ENCODE measurements around the gene COL4A2.
"Not testable (repeated sequence)": the region's sequence is repeated elsewhere in the genome, so short reads cannot be mapped to it uniquely, and the experiment has no call there.

The COL4A2 gene

GRCh38 chr13:110382830-110383229, 75.7 kb downstream of the COL4A2 start:
- ATAC-seq, result no peak

- no peak for ATAC-seq
Measured at GRCh38 chr13:110387451-110388107, 80.5 kb downstream of the COL4A2 start.

DNA sequence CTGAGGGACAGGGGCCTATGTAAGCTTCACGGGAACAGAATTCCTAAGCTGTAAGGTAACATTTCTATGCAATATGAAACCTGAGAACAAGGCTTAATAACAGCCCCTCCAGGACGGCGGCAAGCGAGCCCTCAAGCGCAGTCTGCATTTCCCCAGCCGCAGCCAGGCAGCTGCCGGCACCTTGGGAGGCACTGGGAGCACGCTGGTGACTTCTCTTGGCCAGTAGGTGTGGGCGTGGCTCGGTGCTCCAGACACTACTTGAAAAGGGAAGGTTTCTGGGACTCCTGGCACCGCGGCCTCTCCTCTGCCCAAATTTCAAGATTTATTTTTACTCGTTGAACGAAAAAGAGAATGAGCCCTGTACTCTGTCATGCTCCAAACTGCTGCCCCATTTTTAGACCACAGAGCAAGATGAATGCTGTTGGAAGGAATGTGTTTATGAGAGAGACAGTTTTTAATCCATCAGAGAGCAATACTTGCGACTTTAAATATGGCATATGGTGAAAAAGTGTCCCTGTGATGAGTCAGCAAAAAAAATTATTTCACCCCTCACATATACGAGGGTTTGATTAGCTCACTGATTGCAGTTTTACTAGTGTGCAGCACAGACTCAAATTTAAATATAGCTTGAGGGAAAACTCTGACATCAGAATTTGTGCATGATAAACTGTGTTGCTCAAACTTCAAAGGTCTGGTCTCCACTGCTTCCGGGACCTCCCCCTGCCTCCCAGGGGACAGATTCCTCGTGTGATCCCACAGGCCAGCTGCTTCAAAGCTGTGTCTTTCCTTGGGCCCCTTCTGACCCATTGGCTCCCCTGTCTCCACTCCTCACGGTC, 81.2 kb downstream of the COL4A2 start:
- no peak for ATAC-seq

- ATAC-seq, result no peak
Measured at GRCh38 chr13:110390567-110390966, 83.5 kb downstream of the COL4A2 start.

DNA sequence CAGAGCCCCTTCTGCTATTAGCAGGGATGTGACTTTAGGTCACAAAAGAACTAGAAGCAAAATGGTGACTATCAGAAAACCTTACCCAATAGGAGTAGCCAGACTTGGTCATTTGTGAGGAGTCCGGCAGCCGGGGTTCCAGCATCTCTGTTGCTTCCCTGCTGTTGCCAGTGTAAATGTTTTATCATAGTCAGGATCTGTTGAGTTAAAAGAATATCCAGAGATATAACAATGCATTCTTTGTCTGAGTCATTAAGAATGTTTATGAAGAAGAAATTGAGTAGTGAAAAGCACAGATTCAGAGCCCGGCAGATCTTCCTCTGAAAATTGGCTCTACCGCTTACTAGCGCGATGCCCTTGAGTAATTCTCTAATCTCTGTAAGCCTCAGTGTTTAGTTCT, 84.2 kb downstream of the COL4A2 start:
- ATAC-seq, result no peak

GRCh38 chr13:110392510-110393240, 85.6 kb downstream of the COL4A2 start:
- ATAC-seq, result no peak

DNA sequence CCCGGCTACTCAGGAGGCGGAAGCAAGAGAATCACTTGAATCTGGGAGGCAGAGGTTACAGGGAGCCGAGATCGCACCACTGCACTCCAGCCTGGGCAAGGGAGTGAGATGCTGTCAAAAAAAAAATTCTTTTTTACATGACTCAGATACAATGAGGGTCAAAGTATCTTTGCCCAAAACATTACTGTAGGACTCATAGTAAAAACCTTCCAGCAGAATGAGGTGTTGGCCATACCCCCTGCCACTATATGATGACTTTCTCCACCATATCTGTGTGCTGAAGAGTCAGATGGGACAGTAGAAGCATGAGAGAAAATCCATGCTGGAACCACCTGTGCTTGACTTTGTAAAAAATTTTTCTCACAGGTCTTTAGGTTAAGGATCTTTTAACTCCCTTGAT, 86.7 kb downstream of the COL4A2 start:
- ATAC-seq, result no peak

DNA sequence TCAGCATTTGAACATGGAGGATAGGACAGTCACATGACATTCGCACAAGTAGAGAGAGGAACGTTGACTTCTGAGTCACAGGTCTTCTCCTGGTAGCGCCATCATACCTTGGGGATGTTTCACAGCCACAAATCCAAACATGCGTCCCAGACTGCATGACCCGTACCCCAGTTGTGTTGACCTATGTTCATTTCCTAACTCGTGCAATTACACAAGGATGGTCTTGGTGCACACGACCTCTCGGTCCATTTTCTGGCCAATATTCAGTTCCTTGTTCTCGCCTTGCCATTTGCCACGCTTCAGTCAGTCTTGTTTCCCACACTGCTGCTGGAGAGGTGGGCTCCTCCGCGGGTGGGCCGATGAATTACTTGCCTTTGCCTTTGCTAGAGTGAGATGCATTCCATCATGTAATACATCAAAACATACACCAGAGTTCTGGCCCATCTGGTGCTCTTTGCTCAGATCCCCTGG, 87.3 kb downstream of the COL4A2 start:
- ATAC-seq, result no peak

DNA sequence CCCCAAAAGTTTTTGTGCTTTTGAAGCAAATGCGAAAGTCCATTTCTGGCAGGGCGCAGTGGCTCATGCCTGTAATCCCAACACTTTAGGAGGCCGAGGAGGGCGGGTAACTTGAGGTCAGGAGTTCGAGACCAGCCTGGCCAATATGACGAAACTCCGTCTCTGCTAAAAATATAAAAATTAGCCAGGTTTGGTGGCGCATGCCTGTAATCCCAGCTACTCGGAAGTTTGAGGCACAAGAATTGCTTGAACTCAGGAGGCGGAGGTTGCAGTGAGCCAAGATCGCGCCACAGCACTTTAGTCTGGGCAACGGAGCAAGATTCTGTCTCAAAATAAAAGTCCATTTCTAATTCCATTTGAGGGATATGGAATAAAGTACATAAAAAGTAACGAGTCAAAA, 88.5 kb downstream of the COL4A2 start:
- not testable (repeated sequence) for ATAC-seq

DNA sequence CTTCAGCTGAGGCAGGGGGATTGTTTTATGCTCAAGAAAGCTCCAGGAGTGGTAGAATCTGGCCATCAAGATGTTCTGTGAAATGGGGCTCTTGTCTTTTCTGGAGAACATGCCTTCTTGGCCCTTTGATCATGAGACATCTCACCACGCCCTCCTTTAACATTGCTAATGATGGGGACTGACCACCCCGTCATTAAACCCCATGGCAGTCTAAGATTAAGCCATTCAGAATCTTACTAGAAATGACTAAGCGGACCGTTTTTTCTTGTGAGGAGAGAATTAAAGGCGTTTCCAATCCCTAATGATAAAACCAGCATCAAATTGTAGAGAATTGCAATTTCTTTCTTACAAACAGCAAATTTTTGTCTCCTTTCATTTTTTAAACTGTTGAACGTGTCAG, 89.4 kb downstream of the COL4A2 start:
- ATAC-seq, result no peak

- no peak for ATAC-seq
Measured at GRCh38 chr13:110396913-110397381, 89.9 kb downstream of the COL4A2 start.

- ATAC-seq, result no peak
Measured at GRCh38 chr13:110397436-110398115, 90.5 kb downstream of the COL4A2 start.

GRCh38 chr13:110398564-110399507, 91.8 kb downstream of the COL4A2 start:
- no peak for ATAC-seq

DNA sequence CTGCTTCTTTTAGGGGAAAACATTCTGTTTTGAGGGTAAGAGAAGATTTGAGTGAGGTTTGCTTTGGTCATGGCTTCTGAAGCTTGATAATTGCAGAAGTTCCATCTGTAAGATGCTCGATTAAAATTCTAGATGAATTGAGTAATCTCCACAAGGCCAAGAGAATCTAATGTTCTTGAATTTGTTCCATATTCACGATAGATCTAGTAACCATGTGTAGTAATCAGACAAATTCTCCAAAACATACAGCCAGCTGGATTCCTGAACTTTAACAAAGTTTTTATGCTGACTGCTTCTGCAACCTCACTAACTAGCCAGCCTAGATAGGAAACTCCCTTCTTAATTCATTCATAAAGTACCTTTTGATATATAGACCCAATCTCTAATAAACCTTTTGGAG, 92.7 kb downstream of the COL4A2 start:
- ATAC-seq, result no peak

GRCh38 chr13:110400786-110401533, 93.9 kb downstream of the COL4A2 start:
- ATAC-seq, result no peak

DNA sequence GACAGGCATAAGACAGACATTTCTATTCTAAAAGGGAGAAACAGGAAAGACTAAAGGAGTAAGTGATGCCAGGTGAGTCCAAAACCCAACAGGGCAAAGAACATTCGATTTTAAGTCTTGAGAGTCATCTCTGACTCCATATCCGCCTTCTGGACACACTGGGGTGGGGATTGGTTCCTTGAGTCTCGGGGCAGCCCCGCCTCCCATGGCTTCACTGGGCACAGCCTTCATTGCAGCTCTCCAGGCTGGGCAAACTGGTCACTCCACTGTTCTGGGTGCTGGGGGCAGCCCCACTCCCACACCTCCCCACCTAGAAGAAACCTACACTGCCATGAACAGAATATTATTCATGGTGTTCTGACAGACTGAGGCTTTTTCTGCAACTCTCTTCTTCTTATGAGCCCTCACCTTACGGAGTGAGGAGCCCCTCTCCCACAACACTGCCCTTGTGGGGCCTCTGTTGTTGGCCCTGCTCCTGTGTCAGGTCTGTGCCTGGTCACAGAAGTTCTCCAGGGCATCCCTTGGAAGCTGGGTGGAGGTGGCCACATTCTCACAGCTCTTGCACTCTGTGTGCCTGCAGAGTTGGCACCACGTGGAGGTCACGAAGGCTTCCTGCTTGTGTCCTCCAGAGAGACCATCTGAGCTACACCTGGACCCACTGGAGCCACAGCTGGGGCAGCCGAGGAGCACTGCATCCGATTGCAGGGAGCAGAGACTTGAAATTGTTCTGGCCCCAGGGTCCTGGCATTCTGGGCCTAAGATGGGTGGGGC, 95.4 kb downstream of the COL4A2 start:
- no peak for ATAC-seq

DNA sequence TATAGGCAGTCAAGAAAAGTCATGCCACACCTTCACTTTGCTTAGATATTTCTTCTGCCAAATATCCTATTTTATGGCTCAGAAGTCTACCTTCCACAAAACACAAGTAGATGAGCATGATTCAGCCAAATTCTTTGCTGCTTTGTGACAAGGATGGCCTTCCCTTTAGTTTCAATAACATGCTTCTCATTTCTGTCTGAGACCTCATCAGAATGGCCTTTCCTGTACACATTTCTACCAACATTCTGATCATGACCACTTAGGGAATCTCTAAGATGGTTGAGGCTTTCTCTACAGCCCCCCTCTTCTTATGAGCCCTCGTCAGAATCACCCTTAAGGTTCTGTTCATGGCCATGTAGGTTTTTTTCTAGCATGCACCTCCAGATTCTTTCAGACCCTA, 96.2 kb downstream of the COL4A2 start:
- no peak for ATAC-seq

DNA sequence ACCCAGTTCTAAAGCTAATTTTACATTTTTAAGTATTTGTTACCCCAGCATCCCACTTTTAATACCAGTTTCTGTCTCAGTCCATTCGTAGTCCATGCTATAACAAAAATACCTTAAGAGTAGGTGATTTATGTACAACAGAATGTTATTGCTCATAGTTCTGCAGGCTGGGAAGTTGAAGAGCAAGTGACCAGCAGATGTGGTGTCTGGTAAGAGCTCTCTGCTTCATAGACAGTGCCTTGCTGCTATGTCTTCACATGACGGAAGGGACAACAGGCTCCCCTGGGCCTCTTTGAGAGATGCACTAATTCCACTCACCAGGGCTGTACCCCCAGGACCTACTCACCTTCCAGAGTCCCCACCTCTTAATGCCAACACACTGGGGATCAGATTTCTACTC, 96.6 kb downstream of the COL4A2 start:
- ATAC-seq, result no peak

DNA sequence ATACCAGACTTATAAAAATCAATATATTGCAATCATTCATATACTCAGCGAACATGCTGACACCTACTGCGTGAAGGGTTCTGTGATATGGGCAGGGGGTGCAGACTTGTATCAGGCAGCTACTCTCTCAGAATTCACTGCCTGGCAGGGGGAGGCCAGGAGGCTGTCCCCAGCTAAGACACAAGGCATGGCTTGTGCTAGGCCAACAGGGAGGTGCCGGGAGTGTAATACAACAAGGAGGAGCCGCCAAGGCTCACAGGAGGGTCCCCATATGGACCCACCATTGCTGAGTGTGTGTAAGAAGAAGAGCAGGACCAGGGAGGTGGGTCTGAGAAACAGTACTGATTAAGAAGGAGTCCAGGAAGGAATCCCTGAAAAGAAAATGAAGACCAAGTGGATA, 97.2 kb downstream of the COL4A2 start:
- ATAC-seq, result no peak
